ENCODE measurements around the gene PCNX4.

The PCNX4 gene

GRCh38 chr14:60178164-60178563 is 86.4 kb downstream of the PCNX4 start:
- no peak for DNase-seq

- no peak for DNase-seq
Measured at GRCh38 chr14:60178820-60179219, 87.1 kb downstream of the PCNX4 start.

GRCh38 chr14:60179431-60179869 is 87.7 kb downstream of the PCNX4 start:
- DNase-seq, result no peak

GRCh38 chr14:60183138-60183537 is 91.4 kb downstream of the PCNX4 start:
- no peak for DNase-seq

- no peak for DNase-seq
Measured at GRCh38 chr14:60183741-60184140, 92.0 kb downstream of the PCNX4 start.

- peak; percentile 79 for DNase-seq
Measured at GRCh38 chr14:60184146-60184904, 92.6 kb downstream of the PCNX4 start.

GRCh38 chr14:60184905-60185555 is 93.3 kb downstream of the PCNX4 start:
- no peak for DNase-seq

- DNase-seq, result no peak
Measured at GRCh38 chr14:60188115-60188514, 96.4 kb downstream of the PCNX4 start.

GRCh38 chr14:60188696-60189095 is 97.0 kb downstream of the PCNX4 start:
- no peak for DNase-seq

- DNase-seq, result no peak
Measured at GRCh38 chr14:60189923-60190840, 98.5 kb downstream of the PCNX4 start.

GRCh38 chr14:60195179-60195810 is 103.6 kb downstream of the PCNX4 start:
- DNase-seq, result no peak

- DNase-seq, result no peak
Measured at GRCh38 chr14:60196291-60196690, 104.6 kb downstream of the PCNX4 start.

- no peak for DNase-seq
Measured at GRCh38 chr14:60197629-60198303, 106.0 kb downstream of the PCNX4 start.

- no peak for DNase-seq
Measured at GRCh38 chr14:60199321-60199720, 107.6 kb downstream of the PCNX4 start.

- peak; percentile 82 for DNase-seq
Measured at GRCh38 chr14:60204104-60204842, 112.5 kb downstream of the PCNX4 start.

- DNase-seq, result no peak
Measured at GRCh38 chr14:60204843-60205774, 113.4 kb downstream of the PCNX4 start.

GRCh38 chr14:60206249-60206670 is 114.5 kb downstream of the PCNX4 start:
- DNase-seq, result no peak

GRCh38 chr14:60206837-60207533 is 115.3 kb downstream of the PCNX4 start:
- DNase-seq, result no peak

GRCh38 chr14:60210703-60211102 is 119.0 kb downstream of the PCNX4 start:
- no peak for DNase-seq

- peak; percentile 48 for DNase-seq
Measured at GRCh38 chr14:60211153-60211552, 119.4 kb downstream of the PCNX4 start.

Data from NCI-H748 treated with DMSO at 0.1 percent for 48 hours (cell line).